ENCODE measurements around the gene WFDC8.

The WFDC8 gene

DNA sequence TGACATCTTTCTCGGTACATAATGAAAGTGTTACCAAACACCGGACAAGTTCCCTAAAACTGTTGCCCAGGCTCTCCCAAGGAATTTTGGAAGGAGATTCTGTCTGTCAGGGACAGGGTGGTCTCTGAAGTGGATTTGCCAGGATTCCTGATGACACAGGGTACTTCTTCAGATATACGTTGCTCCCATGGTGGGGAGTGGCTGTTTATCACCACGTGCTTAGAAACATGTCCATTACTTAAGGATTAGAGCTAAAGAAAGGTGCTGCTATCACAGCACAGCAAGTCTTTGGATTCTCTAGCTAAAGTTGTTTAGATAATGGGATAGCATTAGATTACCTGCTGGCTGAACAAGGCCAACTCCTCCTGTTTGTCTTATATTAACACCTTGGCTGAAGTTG is 70.0 kb downstream of the WFDC8 start:
- no peak overlapping the region for H3K4me3 ChIP-seq (ENCODE audit: low read depth, low read length)
- TF ChIP-seq, protein P1, sequence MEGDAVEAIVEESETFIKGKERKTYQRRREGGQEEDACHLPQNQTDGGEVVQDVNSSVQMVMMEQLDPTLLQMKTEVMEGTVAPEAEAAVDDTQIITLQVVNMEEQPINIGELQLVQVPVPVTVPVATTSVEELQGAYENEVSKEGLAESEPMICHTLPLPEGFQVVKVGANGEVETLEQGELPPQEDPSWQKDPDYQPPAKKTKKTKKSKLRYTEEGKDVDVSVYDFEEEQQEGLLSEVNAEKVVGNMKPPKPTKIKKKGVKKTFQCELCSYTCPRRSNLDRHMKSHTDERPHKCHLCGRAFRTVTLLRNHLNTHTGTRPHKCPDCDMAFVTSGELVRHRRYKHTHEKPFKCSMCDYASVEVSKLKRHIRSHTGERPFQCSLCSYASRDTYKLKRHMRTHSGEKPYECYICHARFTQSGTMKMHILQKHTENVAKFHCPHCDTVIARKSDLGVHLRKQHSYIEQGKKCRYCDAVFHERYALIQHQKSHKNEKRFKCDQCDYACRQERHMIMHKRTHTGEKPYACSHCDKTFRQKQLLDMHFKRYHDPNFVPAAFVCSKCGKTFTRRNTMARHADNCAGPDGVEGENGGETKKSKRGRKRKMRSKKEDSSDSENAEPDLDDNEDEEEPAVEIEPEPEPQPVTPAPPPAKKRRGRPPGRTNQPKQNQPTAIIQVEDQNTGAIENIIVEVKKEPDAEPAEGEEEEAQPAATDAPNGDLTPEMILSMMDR (conservative IDR thresholded peaks at IDR 0.05; ENCODE audit: low read depth, low read length) = no peak
- no peak for DNase-seq (ENCODE audit: low read depth)

DNA sequence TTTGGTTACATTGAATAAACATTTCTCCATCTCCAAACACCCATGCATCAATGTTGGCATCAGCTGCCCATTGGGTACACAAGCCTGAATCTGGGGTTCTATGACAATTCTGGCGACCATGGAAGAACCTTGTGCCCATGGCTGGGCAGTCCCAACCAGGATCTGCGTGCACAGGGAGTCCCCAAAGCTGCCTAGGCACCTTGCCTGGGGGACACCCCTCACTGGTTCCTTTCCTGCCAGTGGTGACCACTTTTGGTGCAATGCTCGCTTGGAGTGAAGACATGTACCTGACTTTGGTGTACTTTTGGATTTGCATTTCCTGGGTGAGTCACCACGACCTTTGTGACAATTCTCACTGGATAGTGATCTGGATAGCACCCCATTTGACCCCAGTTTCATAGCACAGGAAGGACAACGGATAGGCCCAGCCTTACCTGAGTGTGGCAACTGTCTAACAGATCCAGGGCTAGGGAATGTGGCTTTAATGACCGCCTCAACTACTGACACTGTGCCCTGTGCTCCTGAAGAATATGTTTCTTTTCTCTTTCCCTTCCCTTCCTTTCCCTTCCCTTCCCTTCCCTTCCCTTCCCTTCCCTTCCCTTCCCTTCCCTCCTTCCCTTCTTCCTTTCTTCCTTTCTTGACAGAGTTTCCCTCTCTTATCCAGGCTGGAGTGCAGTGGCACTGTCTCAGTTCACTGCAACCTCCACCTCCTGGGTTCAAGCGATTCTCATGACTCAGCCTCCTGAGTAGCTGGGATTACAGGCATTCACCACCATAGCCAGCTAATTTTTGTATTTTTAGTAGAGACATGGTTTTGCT is 70.8 kb downstream of the WFDC8 start:
- TF ChIP-seq, protein P1 (conservative IDR thresholded peaks at IDR 0.05; ENCODE audit: low read depth, low read length) = no peak
- DNase-seq (ENCODE audit: low read depth) = no peak
- H3K4me3 ChIP-seq (ENCODE audit: low read depth, low read length) = no peak overlapping the region

DNA sequence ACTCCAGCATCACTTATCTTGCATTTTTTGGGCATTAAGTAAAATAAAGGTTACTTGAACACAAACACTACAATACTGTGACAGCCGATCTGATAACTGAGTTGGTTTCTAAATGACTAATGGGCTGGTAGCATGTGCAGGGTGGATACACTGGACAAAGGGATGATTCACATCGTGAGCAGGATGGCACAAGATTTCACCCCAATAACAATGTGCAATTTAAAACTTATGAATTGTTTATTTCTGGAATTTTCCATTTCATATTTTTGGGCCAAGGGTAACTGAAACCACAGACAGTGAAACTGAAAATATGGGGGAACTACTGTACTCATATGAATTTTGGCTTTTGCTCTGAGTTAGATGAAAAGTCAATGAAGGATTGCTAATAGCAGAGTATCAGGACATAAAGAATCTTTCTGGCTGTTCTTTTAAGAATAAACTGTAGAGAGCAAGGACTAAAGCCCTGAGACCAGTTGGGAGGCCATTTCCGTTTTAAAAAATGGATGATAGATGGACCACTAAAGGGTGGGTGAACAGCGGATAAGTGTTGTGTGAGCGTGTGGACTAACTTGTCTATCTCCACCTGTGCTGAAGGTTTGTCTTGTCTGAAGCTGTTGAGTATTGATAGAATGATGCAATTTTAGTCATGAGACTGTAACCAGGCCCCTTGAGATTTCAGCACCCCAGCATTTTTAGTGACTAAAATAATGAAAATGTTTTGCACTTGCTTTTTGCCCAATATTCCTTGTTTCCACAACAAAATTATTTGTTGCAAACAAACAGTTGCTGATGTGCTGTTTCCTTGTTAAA is 71.9 kb downstream of the WFDC8 start:
- no peak for DNase-seq (ENCODE audit: low read depth)
- TF ChIP-seq, protein P1 (conservative IDR thresholded peaks at IDR 0.05; ENCODE audit: low read depth, low read length) = no peak
- H3K4me3 ChIP-seq (ENCODE audit: low read depth, low read length) = no peak overlapping the region

DNA sequence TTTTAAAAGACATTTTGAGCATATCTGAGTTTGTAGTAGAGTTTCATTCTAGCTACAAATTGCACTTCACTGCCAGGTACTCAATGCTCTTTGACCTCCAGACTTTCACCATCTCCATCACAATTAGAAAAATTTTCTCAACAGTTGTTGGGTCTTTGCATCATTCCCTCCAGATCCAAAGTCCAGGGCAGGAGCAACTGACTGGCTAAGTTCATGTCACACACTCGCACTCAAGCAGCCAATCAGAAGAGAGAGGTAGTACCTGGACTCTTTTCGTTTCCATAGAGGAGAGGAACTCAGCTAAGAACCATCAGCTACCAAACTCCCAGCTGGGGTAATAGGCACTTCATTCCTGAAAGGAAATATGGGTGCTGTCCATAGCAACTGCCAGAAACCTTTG is 72.7 kb downstream of the WFDC8 start:
- no peak overlapping the region for H3K4me3 ChIP-seq (ENCODE audit: low read depth, low read length)
- TF ChIP-seq, protein P1 (conservative IDR thresholded peaks at IDR 0.05; ENCODE audit: low read depth, low read length) = no peak
- no peak for DNase-seq (ENCODE audit: low read depth)

DNA sequence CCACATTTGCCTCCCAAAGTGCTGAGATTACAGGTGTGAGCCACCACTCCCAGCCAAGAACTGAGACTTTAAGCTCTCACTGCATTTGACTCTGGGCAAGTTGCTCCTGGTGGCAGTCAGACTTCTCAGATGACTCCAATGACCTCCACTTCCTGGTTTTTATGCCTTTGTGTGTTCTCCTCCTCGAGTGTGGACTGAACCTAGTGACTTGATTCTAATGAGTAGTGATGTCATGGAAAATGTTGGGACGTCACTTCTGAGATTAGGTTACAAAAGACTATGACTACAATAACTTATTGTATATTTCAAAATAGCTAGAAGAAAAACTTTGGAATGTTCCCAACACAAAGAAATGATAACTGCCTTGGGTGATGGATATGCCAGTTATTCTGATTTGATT is 75.7 kb downstream of the WFDC8 start:
- no peak for DNase-seq (ENCODE audit: low read depth)
- TF ChIP-seq, protein P1 (conservative IDR thresholded peaks at IDR 0.05; ENCODE audit: low read depth, low read length) = no peak

DNA sequence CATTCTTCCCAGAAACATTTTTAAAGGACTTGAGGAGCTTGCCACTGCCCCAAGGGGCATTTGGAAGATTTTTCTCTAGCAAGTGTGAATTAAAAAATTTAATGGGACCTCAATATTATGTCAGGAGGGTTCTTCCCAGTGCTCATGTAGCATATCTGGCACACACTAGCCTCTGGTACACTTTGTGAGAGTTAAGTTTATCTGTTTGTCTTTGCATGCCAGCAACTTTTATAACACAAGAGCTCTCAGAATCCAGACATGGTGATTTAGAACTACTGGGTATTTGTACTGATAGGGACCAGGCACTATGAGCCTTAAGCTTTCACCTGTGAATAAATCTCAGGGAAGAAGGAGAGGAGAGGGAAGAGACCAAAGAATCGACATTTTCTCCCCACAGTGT is 76.5 kb downstream of the WFDC8 start:
- TF ChIP-seq, protein P1 (conservative IDR thresholded peaks at IDR 0.05; ENCODE audit: low read depth, low read length) = no peak
- no peak for DNase-seq (ENCODE audit: low read depth)
- no peak overlapping the region for H3K4me3 ChIP-seq (ENCODE audit: low read depth, low read length)

More for the DNA sequence above, 75.7 kb downstream of the WFDC8 start:
- H3K4me3 ChIP-seq (ENCODE audit: low read depth, low read length) = no peak overlapping the region
